Suprapubic skin (tissue), 3 donors: ENCODE data around the gene MCC.

Experiments
- EP300 ChIP-seq: sonication (generic); formaldehyde crosslinking; IDR thresholded peaks from one replicate; pipeline ENCODE4 v1.6.1; 2017; ENCODE audit warnings: antibody characterized with exemption
- POLR2A ChIP-seq, 2 donors: fragments of 450-650 bp; IDR thresholded peaks; one replicate each; pipeline ENCODE4 v1.6.1; 2017; ENCODE audit warnings: antibody characterized with exemption in 2 of 2, mild to moderate bottlenecking in 2 of 2, moderate library complexity in 2 of 2
- TF ChIP-seq, protein P1 (sequence below), 2 donors: fragments of 200-600 bp in 1 of 2; fragments of 450-650 bp in 1 of 2; sonication (generic) in 1 of 2; IDR thresholded peaks; one replicate each; pipeline ENCODE4 v1.5.1; 2016 to 2019; ENCODE audit warnings: antibody characterized with exemption in 2 of 2, mild to moderate bottlenecking in 1 of 2, moderate library complexity in 1 of 2

- TF ChIP-seq, protein P1, sequence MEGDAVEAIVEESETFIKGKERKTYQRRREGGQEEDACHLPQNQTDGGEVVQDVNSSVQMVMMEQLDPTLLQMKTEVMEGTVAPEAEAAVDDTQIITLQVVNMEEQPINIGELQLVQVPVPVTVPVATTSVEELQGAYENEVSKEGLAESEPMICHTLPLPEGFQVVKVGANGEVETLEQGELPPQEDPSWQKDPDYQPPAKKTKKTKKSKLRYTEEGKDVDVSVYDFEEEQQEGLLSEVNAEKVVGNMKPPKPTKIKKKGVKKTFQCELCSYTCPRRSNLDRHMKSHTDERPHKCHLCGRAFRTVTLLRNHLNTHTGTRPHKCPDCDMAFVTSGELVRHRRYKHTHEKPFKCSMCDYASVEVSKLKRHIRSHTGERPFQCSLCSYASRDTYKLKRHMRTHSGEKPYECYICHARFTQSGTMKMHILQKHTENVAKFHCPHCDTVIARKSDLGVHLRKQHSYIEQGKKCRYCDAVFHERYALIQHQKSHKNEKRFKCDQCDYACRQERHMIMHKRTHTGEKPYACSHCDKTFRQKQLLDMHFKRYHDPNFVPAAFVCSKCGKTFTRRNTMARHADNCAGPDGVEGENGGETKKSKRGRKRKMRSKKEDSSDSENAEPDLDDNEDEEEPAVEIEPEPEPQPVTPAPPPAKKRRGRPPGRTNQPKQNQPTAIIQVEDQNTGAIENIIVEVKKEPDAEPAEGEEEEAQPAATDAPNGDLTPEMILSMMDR (IDR thresholded peaks at IDR 0.05): no peak
- TF ChIP-seq POLR2A (IDR thresholded peaks at IDR 0.05): no peak
- TF ChIP-seq EP300: no peak
These were observed 515.2 kb downstream of the MCC start for GRCh38 chr5:112973036-112973435.
